ENCODE measurements around the gene HBA2.
"Not testable (repeated sequence)": the region's sequence is repeated elsewhere in the genome, so short reads cannot be mapped to it uniquely, and the experiment has no call there.

Gene HBA2

DNA sequence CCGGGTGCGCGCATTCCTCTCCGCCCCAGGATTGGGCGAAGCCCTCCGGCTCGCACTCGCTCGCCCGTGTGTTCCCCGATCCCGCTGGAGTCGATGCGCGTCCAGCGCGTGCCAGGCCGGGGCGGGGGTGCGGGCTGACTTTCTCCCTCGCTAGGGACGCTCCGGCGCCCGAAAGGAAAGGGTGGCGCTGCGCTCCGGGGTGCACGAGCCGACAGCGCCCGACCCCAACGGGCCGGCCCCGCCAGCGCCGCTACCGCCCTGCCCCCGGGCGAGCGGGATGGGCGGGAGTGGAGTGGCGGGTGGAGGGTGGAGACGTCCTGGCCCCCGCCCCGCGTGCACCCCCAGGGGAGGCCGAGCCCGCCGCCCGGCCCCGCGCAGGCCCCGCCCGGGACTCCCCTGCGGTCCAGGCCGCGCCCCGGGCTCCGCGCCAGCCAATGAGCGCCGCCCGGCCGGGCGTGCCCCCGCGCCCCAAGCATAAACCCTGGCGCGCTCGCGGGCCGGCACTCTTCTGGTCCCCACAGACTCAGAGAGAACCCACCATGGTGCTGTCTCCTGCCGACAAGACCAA is at the start of gene HBA2:
Gene HBA2, plus strand, starts transcription at position 503 of the 568 bp plus-strand sequence. Its CDS starts 37 bp downstream, at position 540.
- in situ Hi-C loops (cut with MboI; ENCODE audit: low pct_unique_long_range_greater_than_20kb, low sequenced_read_pairs), result not testable (repeated sequence)

GRCh38 chr16:123558-124350 is 48.9 kb upstream of the HBA2 start:
- in situ Hi-C loops (cut with MboI; ENCODE audit: low pct_unique_long_range_greater_than_20kb, low sequenced_read_pairs); DNase-seq: not testable (repeated sequence)

More for the DNA sequence above, at the start of gene HBA2:
- not testable (repeated sequence) for DNase-seq

- in situ Hi-C loops (cut with MboI; ENCODE audit: low pct_unique_long_range_greater_than_20kb, low sequenced_read_pairs), result no loop called here
- DNase-seq, result no peak
Measured at GRCh38 chr16:125011-125410, 47.7 kb upstream of the HBA2 start.

DNA sequence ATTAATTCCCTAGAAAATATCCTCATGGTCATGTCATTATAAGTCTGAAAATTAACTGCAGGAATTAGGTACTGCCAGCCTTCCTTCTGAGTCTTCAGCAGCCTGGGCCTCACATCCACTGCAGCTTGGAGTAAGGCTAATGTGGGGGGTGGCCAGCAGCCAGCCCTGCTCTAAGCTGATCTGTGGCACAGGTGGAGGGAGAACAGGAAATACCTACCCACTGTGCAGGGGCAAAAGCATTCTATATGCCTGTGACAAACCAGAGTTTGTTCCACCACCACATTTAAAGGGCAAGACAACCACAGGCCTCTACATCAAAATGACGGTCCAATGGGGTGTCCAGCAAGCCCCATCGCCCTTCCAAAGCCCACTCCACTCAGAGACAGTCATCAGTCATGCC is 43.6 kb upstream of the HBA2 start:
- in situ Hi-C loops (cut with MboI; ENCODE audit: low pct_unique_long_range_greater_than_20kb, low sequenced_read_pairs), result no loop called here
- no peak for DNase-seq

DNA sequence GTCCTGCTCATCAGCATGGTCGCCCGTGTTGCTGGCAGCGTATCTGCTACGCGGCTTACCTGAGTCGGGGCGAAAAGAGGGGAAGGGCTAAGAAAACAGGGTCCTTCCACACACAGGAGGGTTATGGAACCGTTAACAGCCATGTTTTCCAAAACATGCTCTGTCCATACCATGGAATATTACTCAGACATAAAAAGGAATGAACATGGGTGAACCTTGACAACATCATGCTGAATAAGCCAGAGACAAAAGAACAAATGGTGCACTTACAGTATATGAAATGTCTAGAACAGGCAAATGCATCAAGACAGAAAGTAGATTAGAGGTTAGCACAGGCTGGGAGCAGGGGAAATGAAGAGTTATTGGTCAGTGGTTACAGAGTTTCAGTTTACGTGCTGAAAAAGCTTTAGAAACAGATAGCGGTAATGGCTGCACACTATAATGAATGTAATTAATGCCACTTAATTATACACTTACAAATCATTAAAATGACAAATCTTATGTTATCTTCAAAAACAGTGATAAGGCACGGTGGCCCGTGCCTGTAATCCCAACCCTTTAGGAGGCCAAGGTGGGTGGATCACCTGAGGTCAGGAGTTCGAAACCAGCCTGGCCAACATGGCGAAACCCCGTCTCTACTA is 42.0 kb upstream of the HBA2 start:
- no peak for DNase-seq
- in situ Hi-C loops (cut with MboI; ENCODE audit: low pct_unique_long_range_greater_than_20kb, low sequenced_read_pairs), result no loop called here

- in situ Hi-C loops (cut with MboI; ENCODE audit: low pct_unique_long_range_greater_than_20kb, low sequenced_read_pairs), result no loop called here
- DNase-seq, result no peak
Measured at GRCh38 chr16:132120-132519, 40.6 kb upstream of the HBA2 start.

GRCh38 chr16:133716-134115 is 39.0 kb upstream of the HBA2 start:
- in situ Hi-C loops (cut with MboI; ENCODE audit: low pct_unique_long_range_greater_than_20kb, low sequenced_read_pairs), result no loop called here
- no peak for DNase-seq

DNA sequence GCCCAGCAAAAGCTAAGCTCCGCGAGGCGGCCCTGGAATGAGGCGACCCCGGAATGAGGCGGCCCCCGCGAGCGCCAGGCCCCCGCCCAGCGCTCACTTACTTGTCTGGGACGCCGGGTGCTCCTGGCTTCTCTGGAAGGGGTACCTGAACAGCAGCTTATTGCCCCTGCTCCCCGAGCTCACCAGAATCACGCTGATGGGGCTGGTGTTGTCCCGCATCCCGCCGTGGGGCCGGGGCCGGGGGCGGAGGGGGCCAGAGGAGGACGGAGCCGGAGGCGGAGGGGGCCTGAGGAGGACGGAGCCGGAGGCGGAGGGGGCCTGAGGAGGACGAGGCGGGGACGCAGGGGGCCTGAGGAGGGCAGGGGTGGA is 34.6 kb upstream of the HBA2 start:
- in situ Hi-C loops (cut with MboI; ENCODE audit: low pct_unique_long_range_greater_than_20kb, low sequenced_read_pairs), result no loop called here

DNA sequence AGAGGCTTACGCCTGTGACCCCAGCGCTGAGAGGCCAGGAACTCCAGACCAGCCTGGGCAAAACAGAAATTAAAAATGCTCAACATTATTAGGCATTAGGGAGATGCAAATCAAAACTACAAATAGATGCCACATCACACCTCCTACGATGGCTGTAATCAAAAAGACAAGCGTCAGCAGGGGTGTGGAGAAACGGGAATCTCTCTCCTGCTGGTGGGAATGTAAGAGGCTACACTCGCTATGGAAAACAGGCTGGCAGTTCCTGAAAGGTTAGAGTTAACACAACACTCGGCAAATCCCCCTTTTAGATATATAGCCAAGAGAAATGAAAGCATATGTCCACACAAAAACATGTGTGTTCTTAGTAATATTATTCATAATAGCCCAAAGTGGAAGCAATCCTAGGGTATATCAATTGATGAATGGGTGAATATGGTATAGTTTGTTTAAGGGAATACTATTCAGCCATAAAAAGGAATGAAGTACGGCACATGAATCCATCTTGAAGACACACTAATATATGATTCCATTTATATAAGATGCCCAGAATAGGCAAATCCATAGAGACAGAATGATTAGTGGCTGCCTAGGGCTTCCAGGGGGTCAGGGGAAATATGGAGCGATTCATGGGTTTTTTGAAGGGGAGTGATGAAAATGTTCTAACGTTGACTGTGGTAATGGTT is 32.4 kb upstream of the HBA2 start:
- in situ Hi-C loops (cut with MboI; ENCODE audit: low pct_unique_long_range_greater_than_20kb, low sequenced_read_pairs), result no loop called here
- no peak for DNase-seq

More for the DNA sequence above, 34.6 kb upstream of the HBA2 start:
- DNase-seq, result no peak

- no peak for DNase-seq
- in situ Hi-C loops (cut with MboI; ENCODE audit: low pct_unique_long_range_greater_than_20kb, low sequenced_read_pairs), result no loop called here
Measured at GRCh38 chr16:142405-142967, 30.2 kb upstream of the HBA2 start.

DNA sequence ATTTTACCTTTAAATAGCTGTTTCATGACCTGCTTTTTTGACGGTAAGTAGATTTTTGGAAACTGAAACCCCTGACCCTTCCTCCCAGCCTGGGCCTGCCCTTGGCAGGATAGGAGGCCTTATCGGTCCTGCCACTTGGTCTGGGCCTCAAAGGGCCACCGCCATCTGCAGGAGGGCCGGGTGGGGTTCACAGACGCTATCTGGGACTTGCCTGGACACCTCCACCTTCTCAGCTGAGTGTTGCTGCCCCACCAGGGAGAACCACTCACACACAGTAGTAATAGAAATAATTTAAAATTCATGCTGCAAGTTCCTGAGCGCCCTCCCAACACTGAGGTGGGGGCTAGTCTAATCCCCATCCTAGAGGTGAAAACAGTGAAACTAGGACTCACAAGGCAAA is 29.6 kb upstream of the HBA2 start:
- in situ Hi-C loops (cut with MboI; ENCODE audit: low pct_unique_long_range_greater_than_20kb, low sequenced_read_pairs), result no loop called here

GRCh38 chr16:143456-143855 is 29.2 kb upstream of the HBA2 start:
- in situ Hi-C loops (cut with MboI; ENCODE audit: low pct_unique_long_range_greater_than_20kb, low sequenced_read_pairs), result no loop called here
- DNase-seq, result no peak

More for the DNA sequence above, 29.6 kb upstream of the HBA2 start:
- DNase-seq, result no peak

GRCh38 chr16:144797-145252 is 27.9 kb upstream of the HBA2 start:
- no peak for DNase-seq

GRCh38 chr16:146646-147045 is 26.0 kb upstream of the HBA2 start:
- DNase-seq, result no peak

More at GRCh38 chr16:144797-145252, 27.9 kb upstream of the HBA2 start:
- in situ Hi-C loops (cut with MboI; ENCODE audit: low pct_unique_long_range_greater_than_20kb, low sequenced_read_pairs), result no loop called here

DNA sequence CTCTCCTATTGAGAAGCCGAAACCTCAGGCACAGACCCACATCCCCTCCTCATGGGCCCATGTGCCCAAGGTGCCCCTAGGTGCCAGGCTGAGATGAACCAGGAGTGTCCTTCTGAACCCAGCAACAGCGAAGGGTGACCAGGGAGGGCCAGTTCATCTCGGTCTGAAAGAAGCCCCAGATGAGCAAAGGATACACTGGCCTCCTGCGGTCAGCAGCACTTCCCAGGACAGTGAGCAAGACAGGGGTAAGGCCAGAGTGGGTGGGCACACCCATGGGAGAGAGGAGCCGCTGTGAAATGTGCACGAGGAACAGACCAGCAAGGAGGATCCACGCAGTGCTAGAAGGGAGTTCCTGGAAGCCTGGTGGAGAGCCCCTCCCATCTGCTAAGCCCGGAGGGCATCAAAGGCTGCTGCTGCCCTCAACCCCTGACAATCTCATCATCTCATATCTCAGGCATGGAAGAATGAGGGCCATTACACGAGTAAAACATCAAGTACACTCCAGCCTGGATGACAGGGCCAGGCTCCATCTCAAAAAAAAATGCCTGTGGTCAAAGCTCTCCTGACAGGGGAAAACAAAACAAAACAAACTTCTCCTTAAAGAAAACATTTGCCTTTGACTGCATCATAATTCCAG is 23.5 kb upstream of the HBA2 start:
- DNase-seq, result no peak
- in situ Hi-C loops (cut with MboI; ENCODE audit: low pct_unique_long_range_greater_than_20kb, low sequenced_read_pairs), result no loop called here

More at GRCh38 chr16:146646-147045, 26.0 kb upstream of the HBA2 start:
- in situ Hi-C loops (cut with MboI; ENCODE audit: low pct_unique_long_range_greater_than_20kb, low sequenced_read_pairs), result no loop called here

DNA sequence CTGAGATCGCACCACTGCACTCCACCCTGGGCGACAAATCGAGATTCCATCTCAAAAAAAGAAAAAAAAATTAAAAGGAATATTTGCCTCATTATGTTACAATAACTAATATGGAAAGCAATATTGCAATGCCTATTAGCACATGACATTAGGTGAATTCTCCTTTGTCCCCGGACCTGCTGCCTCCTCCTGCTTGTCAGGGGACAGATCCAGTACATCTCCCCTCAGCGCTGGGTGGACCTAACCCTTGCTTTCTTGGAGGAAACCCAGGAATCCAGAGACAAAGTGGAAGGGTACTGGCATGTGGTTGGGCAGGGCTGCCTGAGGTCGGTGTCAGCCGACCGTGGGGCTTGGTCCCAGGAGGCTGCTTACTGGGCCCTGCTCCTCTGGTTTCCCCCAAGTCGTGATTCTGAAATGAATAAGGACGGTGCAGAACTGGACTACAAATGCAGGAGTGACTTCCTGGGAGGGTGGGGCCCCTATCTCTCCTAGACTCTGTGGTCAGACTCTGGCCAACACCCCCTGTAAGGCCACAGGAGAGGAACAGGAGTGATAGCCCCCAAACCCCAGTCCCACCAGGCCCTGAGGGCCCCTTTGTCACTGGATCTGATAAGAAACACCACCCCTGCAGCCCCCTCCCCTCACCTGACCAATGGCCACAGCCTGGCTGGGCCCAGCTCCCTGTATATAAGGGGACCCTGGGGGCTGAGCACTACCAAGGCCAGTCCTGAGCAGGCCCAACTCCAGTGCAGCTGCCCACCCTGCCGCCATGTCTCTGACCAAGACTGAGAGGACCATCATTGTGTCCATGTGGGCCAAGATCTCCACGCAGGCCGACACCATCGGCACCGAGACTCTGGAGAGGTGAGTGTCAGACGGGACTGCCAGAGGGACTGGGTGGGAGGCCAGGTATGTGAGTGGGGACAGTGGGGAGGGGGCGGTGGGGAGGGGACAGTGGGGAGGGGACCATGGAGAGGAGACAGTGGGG is 20.2 kb upstream of the HBA2 start, which contains the start of gene HBZ:
Gene HBZ, plus strand, starts transcription at position 504 of the 988 bp plus-strand sequence. Its CDS starts 266 bp downstream, at position 770.
- in situ Hi-C loops (cut with MboI; ENCODE audit: low pct_unique_long_range_greater_than_20kb, low sequenced_read_pairs), result no loop called here
- DNase-seq, result no peak

GRCh38 chr16:153129-153521 is 19.6 kb upstream of the HBA2 start:
- in situ Hi-C loops (cut with MboI; ENCODE audit: low pct_unique_long_range_greater_than_20kb, low sequenced_read_pairs); DNase-seq: not testable (repeated sequence)
